ENCODE results near the gene LCN6. TPM values are rescaled to one million over a fixed set of nuclear protein-coding genes. Genes with fewer than 3 reads are reported as not detected.

LCN6 gene
- total and polyA plus RNA-seq, 2 experiments from 2014 or later: not detected

GRCh38 chr9:136754626-136755301 lies 6.4 kb upstream of the LCN6 start:
- no peaks in the 10 kb centered on the region for H3K27me3 ChIP-seq
- TF ChIP-seq EZH2phosphoT487 (IDR thresholded peaks at IDR 0.05; ENCODE audit: low read depth, severe bottlenecking, unreplicated experiment) (no peak), EZH2 (IDR thresholded peaks at IDR 0.05; ENCODE audit: borderline replicate concordance) (no peak), CTCF (IDR thresholded peaks at IDR 0.05; ENCODE audit: poor library complexity) (no peak)
- H4K20me1 ChIP-seq (ENCODE audit: insufficient read depth, poor library complexity, severe bottlenecking): no peaks in the 10 kb centered on the region
- H3K36me3 ChIP-seq (replicated peaks; ENCODE audit: insufficient read depth, low read depth): no peaks in the 10 kb centered on the region
- no peaks in the 10 kb centered on the region for H3K9me2 ChIP-seq (replicated peaks; ENCODE audit: insufficient read depth)
- H3K79me2 ChIP-seq: no peaks in the 10 kb centered on the region
- H3K4me1 ChIP-seq (ENCODE audit: insufficient read depth): no peaks in the 10 kb centered on the region
- H2AFZ ChIP-seq: no peak overlapping the region
- 92% methylated on average over 22 of the region's 24 CpGs for WGBS (ENCODE audit: low lambda C conversion rate, missing lambda C conversion rate)
- H3K4me3 ChIP-seq: no peak overlapping the region
- no peak overlapping the region for H3K4me2 ChIP-seq
- no peak overlapping the region for H3K27ac ChIP-seq
- H3K9me3 ChIP-seq (ENCODE audit: low read depth): no peaks in the 10 kb centered on the region
- no peak for DNase-seq (ENCODE audit: low spot score)

- H3K9me3 ChIP-seq (ENCODE audit: low read depth): no peaks in the 10 kb centered on the region
- DNase-seq (ENCODE audit: low spot score): no peak
- no peaks in the 10 kb centered on the region for H3K9me2 ChIP-seq (replicated peaks; ENCODE audit: insufficient read depth)
- no peaks in the 10 kb centered on the region for H3K79me2 ChIP-seq
- no peak for TF ChIP-seq CTCF (IDR thresholded peaks at IDR 0.05; ENCODE audit: poor library complexity)
- TF ChIP-seq EZH2 (IDR thresholded peaks at IDR 0.05; ENCODE audit: borderline replicate concordance): no peak
- no peak for TF ChIP-seq EZH2phosphoT487 (IDR thresholded peaks at IDR 0.05; ENCODE audit: low read depth, severe bottlenecking, unreplicated experiment)
- WGBS (ENCODE audit: low lambda C conversion rate, missing lambda C conversion rate): 88% methylated on average over 13 of the region's 17 CpGs
- H3K27ac ChIP-seq: no peak overlapping the region
- H3K4me3 ChIP-seq: no peak overlapping the region
- no peaks in the 10 kb centered on the region for H4K20me1 ChIP-seq (ENCODE audit: insufficient read depth, poor library complexity, severe bottlenecking)
- H3K4me2 ChIP-seq: no peak overlapping the region
- H3K27me3 ChIP-seq: no peaks in the 10 kb centered on the region
- no peak overlapping the region for H2AFZ ChIP-seq
- H3K36me3 ChIP-seq (replicated peaks; ENCODE audit: insufficient read depth, low read depth): no peaks in the 10 kb centered on the region
- no peaks in the 10 kb centered on the region for H3K4me1 ChIP-seq (ENCODE audit: insufficient read depth)
Observed at GRCh38 chr9:136754059-136754572, 5.8 kb upstream of the LCN6 start.

- Histone ChIP-seq H3K79me2 (no peaks in the 10 kb centered on the region), H3K4me3 (no peak overlapping the region), H3K4me2 (no peak overlapping the region), H3K4me1 (ENCODE audit: insufficient read depth) (no peaks in the 10 kb centered on the region), H3K36me3 (replicated peaks; ENCODE audit: insufficient read depth, low read depth) (no peaks in the 10 kb centered on the region), H3K27me3 (no peaks in the 10 kb centered on the region), H2AFZ (no peak overlapping the region), H3K27ac (no peak overlapping the region), H4K20me1 (ENCODE audit: insufficient read depth, poor library complexity, severe bottlenecking) (no peaks in the 10 kb centered on the region), H3K9me3 (ENCODE audit: low read depth) (no peaks in the 10 kb centered on the region), H3K9me2 (replicated peaks; ENCODE audit: insufficient read depth) (no peaks in the 10 kb centered on the region)
- TF ChIP-seq EZH2phosphoT487 (IDR thresholded peaks at IDR 0.05; ENCODE audit: low read depth, severe bottlenecking, unreplicated experiment) (no peak), EZH2 (IDR thresholded peaks at IDR 0.05; ENCODE audit: borderline replicate concordance) (no peak), CTCF (IDR thresholded peaks at IDR 0.05; ENCODE audit: poor library complexity) (no peak)
- no peak for DNase-seq (ENCODE audit: low spot score)
- WGBS (ENCODE audit: low lambda C conversion rate, missing lambda C conversion rate): 89% methylated on average over 31 of the region's 31 CpGs
Observed at GRCh38 chr9:136753371-136754058, 5.2 kb upstream of the LCN6 start.

All from hepatocyte (in vitro differentiated cells).